Measurements from ENCODE around the gene VWF.

DNA sequence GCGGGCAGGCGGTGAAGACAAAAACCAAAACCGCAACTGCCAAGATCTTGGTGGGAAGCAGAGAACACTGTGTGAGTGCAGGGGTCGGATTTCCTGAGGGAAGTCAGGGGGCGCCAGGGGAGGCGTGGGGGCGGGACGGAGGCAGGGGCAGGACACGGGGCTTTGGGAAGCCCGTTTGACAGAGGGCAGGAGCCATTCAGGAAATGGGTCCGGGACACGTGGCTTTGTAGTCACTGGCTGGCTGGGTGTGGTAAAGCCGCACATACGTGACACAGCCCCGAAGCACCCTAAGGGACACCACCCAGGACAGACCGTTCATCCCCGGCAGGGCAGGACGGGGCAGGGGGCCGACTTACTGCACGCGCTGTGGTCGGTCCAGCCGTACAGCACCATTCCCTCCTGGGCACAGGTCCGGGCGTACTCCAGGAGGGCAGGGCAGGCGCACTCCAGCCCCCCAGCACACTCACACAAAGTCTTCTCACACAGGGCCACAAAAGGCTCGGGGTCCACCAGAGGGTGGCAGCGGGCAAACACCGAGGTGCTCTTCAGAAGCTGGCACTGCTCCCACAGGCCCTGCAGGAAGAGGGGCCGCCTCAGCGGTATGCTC, 49.4 kb downstream of the VWF start:
- TF ChIP-seq, protein P1, sequence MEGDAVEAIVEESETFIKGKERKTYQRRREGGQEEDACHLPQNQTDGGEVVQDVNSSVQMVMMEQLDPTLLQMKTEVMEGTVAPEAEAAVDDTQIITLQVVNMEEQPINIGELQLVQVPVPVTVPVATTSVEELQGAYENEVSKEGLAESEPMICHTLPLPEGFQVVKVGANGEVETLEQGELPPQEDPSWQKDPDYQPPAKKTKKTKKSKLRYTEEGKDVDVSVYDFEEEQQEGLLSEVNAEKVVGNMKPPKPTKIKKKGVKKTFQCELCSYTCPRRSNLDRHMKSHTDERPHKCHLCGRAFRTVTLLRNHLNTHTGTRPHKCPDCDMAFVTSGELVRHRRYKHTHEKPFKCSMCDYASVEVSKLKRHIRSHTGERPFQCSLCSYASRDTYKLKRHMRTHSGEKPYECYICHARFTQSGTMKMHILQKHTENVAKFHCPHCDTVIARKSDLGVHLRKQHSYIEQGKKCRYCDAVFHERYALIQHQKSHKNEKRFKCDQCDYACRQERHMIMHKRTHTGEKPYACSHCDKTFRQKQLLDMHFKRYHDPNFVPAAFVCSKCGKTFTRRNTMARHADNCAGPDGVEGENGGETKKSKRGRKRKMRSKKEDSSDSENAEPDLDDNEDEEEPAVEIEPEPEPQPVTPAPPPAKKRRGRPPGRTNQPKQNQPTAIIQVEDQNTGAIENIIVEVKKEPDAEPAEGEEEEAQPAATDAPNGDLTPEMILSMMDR (IDR thresholded peaks at IDR 0.05 in 4 of 5, conservative IDR thresholded peaks at IDR 0.05 in 1 of 5), result no peak
- TF ChIP-seq POLR2A (IDR thresholded peaks at IDR 0.05), result peak in 1 of 2 donors; percentile 8

All from gastrocnemius medialis (tissue), 4 donors.